H4 (cell line): ENCODE data around the gene TSR3. TPM values are rescaled to one million over a fixed set of nuclear protein-coding genes. Genes with fewer than 3 reads are reported as not detected.

ENCODE experiments used
- DNase-seq: peaks from one replicate; pipeline ENCODE4 v3.0.0-alpha.2; 2015; ENCODE audit warnings: low spot score
- total RNA-seq: library from RNA; depleted of rRNA; stranded (reverse); fragments of >200 nt; shearing (Covaris generic); gene quantifications from 2 replicates; pipeline ENCODE4 v1.2.3, GENCODE V29; 2014

Gene TSR3
- total RNA-seq, 1 experiment from 2014 or later, result 41.5 TPM

DNA sequence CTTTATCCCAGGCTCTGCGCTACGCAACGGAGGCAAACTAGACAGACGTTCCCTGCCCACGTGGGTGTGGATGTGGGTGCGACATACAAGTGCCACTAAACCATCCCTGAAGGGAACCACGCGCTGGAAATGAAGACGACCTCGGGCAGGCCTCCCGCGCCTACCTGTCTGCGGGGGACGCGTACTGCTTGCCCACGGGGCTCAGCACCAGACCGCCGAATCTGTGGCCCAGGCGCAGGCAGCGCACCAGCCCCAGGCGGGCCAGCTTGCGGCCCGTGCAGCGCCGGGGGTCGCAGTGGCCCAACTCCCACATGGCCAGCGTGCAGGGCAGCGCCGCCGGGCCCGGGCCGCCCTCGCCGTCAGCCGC is 480 bp downstream of the TSR3 start:
- no peak for DNase-seq

DNA sequence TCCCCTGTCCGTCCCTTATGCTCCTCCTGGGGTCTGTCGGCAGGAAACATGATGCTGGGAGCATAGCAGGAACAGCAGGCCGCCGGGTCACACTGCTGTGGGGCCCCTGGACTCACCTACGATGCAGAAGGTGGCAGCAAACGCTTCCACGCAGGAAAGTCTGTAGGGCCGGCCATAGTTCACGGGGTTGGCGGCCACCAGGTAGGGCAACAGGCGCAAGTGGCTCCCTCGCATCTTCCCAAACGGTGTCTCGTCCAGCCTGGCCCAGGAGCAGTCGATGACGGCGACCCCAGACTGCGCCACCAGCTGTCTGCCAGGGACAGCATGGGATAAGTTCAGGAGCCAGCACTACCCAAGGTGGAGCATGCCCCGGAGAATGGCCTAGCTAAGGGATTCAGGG is 987 bp downstream of the TSR3 start:
- DNase-seq, result no peak

DNA sequence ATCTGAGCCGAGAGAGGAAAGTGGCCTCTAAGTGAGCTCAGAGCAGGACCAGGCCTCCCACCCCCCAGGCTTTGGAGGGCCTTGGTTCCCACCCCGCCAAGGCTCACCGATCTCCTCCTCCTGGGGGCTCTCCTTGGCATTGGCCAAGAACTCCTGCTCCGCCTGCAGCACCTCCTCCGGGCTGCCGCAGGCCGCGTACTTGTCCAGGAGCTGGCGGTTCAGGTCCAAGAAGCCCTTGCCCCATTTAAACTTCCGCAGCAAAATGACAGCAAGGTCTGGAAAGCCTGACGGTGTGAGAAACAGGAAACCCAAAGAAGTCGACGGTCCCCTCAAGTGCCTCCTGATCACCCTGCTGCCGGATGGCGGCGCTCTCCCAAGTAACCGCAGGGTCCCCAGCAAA is 1.7 kb downstream of the TSR3 start:
- no peak for DNase-seq

DNA sequence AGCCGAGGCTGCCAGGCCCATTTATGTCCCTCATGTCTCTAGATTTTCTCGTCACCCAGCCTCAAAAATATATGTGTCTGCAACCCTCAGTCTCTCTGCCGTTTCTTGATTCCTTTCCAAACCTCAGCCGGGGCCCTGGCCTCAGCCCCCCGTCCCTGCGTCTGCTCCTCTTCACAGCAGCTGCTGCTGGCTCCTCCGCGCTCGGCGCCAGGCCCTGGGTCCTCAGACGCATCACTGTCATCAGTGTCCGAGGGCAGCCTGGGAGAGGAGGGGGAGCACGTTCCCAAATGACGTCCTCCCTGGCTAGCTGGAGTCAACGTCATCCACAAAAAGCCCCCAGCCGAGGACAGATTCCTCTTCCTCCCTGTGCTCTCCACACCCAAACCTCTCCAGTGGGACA is 2.3 kb downstream of the TSR3 start:
- DNase-seq, result no peak

DNA sequence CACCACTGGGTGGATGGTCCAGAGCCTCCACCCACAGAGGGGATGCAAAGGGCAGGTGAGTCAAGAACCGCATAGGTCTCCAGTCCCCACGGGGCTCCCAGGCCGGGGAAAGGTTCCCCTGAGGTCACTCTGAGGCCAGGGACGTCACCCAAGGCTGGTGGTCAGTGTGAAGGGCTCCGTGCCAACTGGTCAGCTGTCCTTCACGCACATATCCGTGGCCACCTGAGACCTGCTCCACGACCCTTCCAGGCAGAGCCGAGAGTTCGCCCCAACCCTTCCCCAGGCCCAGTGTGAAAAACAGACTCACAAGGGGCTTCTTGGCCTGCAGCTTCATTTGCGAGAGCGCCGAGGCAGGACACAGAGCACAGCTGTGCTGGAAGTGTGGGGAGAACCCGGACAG is 2.8 kb downstream of the TSR3 start:
- no peak for DNase-seq

DNA sequence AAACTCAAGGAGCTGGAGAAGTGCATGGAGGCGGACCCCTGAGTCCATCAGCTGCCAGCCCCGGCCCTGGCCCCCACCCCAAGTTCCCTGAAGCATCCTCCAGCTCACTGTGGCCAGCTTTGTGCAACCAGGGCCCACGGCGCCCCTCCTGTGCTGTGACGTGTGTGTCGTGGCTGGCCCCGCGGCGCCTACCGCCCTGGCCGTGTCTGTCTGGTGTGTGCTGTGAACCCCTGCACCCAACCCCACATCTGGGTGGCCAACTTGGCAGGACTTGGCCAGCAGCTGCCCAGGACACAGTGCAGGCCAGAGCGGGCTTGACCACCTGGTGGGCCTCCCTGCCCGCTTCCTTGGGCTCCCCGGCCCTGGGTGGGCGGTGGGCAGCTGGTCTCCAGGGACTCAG is 3.2 kb downstream of the TSR3 start:
- no peak for DNase-seq

DNA sequence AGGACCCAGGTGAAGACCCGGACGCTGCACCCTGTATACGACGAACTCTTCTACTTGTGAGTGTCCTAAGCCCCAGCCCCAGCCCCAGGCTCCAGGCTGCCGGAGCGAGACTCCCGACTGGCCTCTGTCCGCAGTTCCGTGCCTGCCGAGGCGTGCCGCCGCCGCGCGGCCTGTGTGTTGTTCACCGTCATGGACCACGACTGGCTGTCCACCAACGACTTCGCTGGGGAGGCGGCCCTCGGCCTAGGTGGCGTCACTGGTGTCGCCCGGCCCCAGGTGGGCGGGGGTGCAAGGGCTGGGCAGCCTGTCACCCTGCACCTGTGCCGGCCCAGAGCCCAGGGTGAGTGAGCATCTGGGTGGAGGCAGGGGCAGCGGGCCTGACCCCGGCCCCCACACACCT is 3.7 kb downstream of the TSR3 start:
- no peak for DNase-seq

DNA sequence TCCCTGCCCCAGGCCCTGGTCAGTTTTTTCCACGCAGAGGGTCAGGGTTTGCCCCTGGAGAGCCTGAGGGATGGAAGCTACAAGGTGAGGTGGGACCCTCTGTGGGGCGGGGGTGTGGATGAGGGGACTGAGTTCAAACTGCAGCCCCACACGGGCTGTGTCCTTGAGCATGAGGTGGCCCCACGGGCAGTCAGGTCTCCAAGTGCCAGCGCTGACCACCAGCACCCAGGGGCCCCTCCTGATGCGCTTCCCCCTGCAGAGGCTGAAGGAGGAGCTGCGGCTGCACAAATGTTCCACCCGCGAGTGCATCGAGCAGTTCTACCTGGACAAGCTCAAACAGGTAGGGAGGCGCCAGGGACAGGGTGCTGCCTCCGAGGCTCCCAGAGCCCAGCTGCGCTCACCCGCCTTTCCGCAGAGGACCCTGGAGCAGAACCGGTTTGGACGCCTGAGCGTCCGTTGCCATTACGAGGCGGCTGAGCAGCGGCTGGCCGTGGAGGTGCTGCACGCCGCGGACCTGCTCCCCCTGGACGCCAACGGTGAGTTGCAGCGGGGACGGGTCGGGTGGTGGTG is 4.3 kb downstream of the TSR3 start:
- no peak for DNase-seq

DNA sequence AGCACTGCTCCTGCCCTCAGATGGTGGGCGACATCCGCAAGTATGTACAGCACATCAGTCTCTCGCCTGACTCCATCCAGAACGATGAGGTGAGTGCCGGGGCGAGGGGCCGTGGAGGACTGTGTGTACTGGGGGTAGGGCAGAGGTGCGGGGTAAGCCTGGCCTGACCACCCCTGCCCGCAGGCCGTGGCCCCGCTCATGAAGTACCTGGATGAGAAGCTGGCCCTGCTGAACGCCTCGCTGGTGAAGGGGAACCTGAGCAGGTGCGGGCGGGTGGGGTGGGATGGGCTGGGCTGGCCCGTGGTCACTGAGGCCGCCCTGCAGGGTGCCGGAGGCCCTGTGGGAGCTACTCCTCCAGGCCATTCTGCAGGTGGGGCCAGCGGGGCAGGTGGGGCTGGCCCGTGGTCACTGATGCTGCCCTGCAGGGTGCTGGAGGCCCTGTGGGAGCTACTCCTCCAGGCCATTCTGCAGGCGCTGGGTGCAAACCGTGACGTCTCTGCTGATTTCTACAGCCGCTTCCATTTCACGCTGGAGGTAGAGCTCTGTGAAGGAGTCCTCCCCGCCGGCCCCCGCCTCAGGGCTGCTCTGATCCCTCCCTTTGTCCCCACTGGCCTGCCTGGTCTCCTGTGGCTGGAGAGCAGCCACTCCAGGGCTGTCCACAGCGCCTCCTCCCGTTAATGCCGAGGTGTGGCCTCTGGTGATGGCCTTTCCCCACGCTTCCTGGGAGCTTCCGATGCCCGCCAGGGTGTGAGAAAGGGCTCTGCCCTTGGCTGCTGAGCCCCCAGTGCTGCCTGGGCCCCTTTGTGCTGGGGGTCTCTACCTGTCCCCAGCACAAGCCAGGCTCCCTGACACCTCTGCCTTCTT is 5.0 kb downstream of the TSR3 start:
- no peak for DNase-seq

DNA sequence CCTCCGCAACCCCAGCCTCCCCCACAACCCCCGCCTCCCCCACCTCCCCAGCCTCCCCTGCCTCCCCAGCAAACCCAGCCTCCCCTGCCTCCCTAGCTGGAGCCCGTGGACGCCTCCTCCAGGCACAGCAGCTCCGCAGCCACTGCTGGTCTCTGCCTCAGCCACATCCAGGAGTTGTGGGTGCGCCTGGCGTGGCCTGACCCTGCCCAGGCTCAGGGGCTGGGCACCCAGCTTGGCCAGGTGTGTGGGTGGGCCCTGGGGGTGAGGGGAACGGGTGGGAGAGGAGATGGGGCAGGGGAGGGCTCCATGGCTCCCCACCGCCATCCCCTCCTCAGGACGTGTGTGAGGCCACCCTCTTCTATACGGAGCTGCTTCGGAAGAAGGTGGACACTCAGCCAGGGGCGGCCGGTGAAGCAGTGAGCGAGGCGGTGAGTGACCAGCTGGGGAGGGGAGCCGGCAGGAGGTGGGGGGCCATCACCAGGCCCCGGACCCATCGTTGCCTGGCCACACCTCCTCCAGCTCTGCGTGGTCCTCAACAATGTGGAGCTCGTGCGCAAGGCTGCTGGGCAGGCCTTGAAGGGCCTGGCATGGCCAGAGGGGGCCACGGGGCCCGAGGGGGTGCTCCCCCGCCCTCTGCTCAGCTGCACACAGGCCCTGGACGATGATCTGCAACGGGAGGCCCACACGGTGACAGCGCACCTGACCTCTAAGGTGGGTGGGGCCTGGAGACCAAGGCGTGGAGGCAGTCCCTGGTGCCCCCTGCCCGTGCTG is 5.8 kb downstream of the TSR3 start:
- no peak for DNase-seq

DNA sequence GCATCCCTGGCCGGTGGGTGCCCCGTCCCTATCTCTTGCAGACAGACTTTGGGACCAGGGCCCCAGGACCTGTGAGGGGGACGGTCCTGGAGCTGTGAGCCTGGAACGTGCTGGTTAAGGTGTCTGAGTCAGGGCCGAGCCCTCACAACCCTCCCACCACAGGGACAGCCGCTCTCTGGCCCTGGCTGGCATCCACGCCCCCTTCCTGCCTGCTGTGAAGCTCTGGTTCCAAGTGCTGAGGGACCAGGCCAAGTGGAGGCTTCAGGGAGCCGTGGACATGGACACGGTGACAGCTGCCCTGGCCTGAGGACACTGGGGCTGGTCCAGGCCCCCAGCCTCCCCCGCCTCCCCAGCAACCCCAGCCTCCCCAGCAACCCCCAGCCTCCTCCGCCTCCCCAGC is 6.6 kb downstream of the TSR3 start:
- DNase-seq, result no peak

DNA sequence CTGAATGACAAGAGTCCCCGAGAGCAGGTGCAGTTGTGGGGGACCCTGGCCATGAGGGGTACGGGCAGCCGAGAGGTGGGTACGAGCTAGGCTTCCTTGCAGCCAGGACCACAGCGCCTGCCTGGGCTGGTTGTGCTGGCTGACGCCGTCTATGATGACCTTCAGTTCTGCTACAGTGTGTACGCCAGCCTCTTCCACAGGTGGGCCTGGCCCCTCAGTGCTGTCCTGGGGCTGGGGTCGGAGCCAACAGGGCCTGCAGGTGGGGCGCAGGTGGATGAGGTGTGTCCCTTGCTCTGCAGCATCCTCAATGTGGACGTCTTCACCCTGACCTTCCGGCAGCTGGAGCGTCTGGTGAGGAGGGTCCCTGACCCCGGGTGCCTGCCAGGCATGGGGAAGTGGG is 7.2 kb downstream of the TSR3 start:
- DNase-seq, result no peak

DNA sequence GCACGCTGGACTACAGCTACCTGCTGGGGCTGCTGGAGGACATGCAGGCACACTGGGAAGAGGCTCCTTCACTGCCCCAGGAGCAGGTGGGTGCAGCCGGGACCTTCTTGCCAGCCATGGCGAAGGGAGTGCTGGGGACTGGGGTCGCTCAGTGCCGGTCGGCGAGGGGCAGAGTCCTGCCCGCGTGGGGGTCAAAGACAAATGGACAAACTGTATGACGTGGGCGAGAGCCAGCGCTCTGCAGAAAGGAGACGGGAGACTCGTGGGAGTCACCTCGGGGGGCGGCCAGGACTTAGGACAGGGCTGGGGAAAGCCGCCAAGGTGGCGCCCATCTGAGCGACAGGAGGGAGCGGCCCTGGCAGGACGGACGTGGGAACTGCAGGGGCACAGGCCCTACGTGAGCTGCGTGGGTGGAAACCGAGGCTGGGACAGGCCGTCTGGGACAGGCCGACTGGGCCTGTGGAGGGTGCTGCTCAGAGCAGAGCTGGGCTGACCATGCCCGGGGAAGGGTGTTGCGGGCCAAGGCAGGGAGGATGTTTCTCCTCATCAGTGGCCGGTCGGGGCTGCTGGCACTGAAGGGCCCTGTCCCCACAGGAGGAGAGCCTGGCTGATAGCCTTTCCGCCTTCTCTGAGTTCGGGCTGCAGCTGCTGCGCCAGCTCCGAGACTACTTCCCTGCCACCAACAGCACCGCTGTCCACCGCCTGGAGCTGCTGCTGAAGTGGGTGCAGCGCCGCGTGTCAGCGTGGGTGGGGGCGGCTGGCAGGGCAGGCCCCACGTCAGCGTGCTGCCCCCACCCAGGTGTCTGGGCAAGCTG is 8.0 kb downstream of the TSR3 start:
- no peak for DNase-seq

DNA sequence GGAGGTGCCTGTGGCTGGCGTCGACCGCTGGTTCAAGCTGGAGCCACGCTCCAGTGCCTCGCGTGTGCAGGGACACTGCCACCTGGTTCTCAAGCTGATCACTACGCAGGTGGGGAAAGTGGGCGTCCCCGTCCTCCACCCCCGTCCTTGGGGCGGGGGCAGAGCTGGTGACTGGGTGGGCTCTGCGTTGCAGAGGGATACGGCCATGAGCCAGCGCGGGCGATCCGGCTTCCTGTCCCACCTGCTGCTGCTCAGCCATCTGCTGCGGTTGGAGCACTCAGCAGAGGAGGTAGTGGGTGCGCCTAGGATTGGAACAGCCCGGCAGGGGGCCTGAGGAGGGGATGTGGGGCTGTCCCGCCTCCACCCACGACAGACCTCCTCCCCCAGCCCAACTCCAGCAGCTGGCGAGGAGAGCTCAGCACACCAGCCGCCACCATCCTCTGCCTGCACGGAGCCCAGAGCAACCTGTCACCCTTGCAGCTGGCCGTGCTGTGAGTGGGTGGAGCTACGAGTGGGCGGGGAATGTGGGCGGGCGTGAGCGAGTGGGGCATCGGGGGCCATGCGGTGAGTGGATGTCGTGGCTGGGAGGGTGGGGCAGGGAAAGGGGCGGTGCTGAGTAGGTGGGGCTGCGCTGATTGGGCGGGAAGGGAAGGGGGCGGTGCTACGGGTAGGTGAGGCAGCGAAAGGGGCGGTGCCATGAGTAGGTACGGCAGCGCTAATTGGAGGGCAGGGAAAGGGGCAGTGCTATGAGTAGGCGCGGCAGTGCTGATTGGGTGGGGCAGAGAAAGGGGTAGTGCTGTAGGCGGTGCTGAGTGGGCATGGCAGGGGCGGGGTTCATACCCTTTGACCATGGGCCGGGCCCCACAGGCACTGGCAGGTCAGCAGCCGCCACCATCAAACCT is 8.9 kb downstream of the TSR3 start:
- peak; percentile 66 for DNase-seq

DNA sequence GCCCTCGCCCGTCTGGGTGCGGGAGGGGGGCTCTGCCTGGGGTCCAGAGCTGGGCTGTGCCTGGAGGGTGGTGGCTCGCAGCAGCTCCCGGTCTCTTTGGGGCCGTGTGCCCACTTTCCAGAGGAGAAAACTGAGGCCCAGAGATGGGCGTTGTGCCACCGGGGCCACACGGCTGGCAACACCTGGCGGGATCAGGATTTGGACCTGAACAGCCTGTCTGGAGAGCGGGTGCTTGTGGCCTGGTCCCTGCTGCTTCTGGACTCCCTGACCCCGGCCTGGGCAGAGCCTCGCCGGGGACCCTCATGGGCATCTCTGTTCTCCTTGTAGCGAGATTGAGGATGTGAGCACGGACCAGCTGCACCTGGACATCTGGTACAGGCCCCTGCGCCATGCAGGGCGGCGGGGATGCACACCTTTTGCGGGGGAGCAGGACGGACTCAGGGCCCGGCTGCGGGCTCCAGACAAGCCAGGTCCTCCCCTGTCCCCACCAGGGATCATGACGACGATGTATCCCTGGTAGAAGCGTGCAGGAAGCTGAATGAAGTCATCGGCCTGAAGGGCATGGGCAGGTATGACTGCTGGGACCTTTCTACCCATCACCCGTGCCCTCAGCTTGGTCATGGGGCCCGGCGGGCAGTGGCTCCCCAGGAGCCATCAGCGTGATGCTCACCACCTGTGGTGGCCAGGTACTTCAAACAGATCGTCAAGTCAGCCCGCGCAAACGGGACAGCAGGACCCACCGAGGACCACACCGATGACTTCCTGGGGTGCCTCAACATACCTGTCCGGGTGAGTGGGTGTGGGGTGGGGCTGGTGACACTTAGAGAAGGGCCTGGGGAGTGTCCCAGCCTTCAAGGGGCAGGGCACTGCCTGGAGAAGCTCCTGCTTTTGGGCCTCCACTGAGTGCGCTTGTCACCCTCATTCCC is 9.9 kb downstream of the TSR3 start:
- DNase-seq, result no peak

DNA sequence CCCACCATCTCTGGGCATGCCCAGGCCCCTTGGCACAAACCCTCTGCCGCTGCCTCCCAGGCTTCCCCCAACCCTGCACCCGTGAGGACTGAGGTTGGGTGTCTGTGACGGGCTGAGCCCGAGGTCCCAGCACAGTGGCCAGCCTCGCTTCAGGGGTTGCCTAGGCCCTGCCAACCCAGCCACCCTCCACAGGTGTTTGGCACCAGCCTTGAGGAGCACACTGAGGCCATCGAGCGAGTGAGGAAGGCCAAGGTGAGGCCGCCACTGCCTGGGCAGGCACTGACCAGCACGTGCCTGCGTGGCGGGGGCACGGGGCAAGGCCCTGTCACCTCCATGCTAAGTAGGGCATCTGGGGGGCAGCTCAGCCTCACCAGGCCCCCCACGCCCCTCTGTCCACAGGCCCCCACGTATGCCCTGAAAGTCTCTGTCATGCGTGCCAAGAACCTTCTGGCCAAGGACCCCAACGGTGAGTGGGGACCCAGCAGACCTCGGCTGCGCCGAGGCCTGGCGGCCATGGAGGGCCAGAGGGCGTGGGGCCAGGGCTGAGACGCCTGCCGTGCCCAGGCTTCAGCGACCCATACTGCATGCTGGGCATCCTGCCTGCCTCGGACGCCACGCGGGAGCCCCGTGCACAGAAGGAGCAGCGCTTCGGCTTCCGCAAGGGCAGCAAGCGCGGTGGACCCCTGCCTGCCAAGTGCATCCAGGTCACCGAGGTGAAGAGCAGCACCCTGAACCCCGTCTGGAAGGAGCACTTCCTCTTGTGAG is 10.8 kb downstream of the TSR3 start:
- no peak for DNase-seq

DNA sequence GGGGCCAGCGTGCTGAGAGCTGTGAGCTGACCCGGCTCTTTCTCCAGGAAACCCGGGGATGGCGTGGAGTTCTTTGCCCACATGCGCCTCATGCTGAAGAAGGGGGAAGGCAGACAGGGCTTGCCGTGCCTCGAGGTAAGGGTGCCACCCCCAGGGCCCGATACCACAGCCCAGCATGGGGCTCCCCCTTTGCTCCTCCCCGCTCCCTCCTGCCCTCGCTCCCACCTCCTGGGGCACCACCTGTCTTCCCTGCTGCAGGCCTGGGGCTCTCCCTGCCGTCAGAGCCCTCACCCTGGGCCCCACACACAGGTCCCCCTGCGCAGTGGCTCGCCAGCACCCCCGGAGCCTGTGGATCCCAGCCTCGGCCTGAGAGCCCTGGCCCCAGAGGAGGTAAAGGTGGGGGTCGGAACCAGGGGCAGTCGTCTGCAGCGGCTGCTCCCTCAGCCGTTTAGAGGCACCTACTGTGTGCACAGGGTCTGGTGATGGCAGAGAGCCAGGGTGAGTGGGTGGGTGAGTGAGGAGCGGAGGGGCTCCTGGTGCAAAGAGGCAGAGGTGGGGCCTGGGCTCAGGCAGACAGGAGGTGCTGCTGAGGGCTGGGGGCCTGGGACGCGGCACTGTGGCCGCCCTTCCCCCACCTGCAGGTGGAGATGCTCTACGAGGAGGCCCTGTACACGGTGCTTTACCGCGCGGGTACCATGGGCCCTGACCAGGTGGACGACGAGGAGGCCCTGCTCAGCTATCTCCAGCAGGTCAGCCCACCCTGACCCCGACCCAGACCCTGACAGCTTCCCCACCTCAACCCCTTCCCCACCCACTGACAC is 12.6 kb downstream of the TSR3 start:
- no peak for DNase-seq

DNA sequence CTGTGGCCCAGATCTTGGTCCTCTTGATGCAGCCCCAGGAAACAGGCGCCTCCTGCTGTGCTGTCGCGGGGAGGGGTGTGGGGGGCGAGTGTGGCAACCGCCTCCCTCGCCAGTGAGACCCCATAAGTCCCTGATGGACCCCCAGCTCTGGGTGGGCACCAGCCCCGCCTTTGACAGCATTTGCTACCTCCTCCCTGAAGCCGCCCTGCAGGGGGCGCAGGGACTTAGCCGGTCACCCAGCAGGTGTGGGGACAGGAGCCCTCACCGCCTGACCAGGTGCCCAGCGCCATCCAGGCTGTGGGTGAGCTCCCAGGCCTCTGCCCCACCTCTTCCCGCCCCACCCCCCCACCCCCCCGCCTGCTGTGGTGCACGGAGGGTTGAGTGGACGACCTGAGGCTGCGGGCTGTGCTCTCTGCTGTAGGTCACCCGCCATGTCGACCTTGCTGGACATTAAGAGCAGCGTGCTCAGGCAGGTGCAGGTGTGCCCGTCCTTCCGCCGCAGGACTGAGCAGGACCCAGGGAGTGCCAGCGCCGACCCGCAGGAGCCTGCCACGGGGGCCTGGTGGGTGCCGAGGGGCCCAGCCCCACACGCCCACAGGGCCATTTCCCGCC is 13.5 kb downstream of the TSR3 start:
- no peak for DNase-seq
